Upper lobe of left lung (tissue), 6 donors: ENCODE results near the gene SMURF2. TPM values are rescaled to one million over a fixed set of nuclear protein-coding genes. Genes with fewer than 3 reads are reported as not detected.
A peak's percentile ranks its signal among the peaks of the same experiment; 100 is the strongest.

ENCODE experiments used
- ATAC-seq, 2 donors: fragments of 200-7000 bp; cut with Tn5 transposase; one replicate each; pipeline ENCODE4 v1.9.1; 2022; ENCODE audit warnings: mild to moderate bottlenecking in 2 of 2, moderate library complexity in 2 of 2; ENCODE audit not compliant: low FRiP score in 2 of 2
- DNase-seq, 2 donors: peaks; one replicate each; pipeline ENCODE4 v3.0.0-alpha.2; 2019 to 2020
- H3K27ac ChIP-seq, 4 donors: fragments of 200-600 bp; sonication (generic); one replicate each; pipeline ENCODE4 v1.5.1; 2016 to 2019
- H3K27me3 ChIP-seq, 4 donors: fragments of 200-600 bp; sonication (generic); one replicate each; pipeline ENCODE4 v1.5.1; 2017 to 2019
- H3K36me3 ChIP-seq, 4 donors: fragments of 200-600 bp; sonication (generic); one replicate each; pipeline ENCODE4 v1.5.1; 2016 to 2019
- H3K4me1 ChIP-seq, 4 donors: fragments of 200-600 bp; sonication (generic); one replicate each; pipeline ENCODE4 v1.5.1; 2018 to 2019
- H3K4me3 ChIP-seq, 4 donors: fragments of 200-600 bp; sonication (generic); one replicate each; pipeline ENCODE4 v1.5.1; 2017 to 2019; ENCODE audit warnings: mild to moderate bottlenecking in 2 of 4, moderate library complexity in 1 of 4
- H3K9me3 ChIP-seq, 4 donors: fragments of 200-600 bp; sonication (generic); one replicate each; pipeline ENCODE4 v1.5.1; 2018 to 2019
- CTCF ChIP-seq, 6 experiments: fragments of 450-650 bp in 4 of 6; fragments of 200-600 bp in 2 of 6; sonication (generic) in 2 of 6; IDR thresholded peaks; one replicate each; pipeline ENCODE4 v1.5.1; 2016 to 2019; ENCODE audit warnings: antibody characterized with exemption in 6 of 6
- EP300 ChIP-seq, 4 donors: sonication (generic); formaldehyde crosslinking; IDR thresholded peaks; one replicate each; pipeline ENCODE4 v1.5.1; 2017; ENCODE audit warnings: antibody characterized with exemption in 4 of 4, control low read depth in 2 of 4
- POLR2A ChIP-seq, 4 donors: fragments of 450-650 bp; IDR thresholded peaks; one replicate each; pipeline ENCODE4 v1.5.1; 2016 to 2017; ENCODE audit warnings: antibody characterized with exemption in 4 of 4, mild to moderate bottlenecking in 2 of 4
- POLR2AphosphoS5 ChIP-seq, 2 donors: sonication (generic); formaldehyde crosslinking; IDR thresholded peaks; one replicate each; pipeline ENCODE4 v1.5.1; 2017; ENCODE audit warnings: antibody characterized with exemption in 2 of 2
- WGBS, 2 donors: methylation state at CpG; one replicate each; pipeline ENCODE4 v1.1.5; 2017 to 2018; 5-methylcytosine and 5-hydroxymethylcytosine counted together
- total RNA-seq, 6 donors: library from RNA; depleted of rRNA in 4 of 6; stranded (reverse); fragments of >200 nt in 4 of 6; gene quantifications; one replicate each; pipeline versions ENCODE4 v1.1.0 to v1.2.1, GENCODE V29; 2016 to 2021
- donor health status: DM: no; HTN: no; CAD: no; lungs with moderate emphysema.
- donor health status: DM: no; HTN: yes; CAD: no; lungs with severe emphysema.

Gene SMURF2
- total RNA-seq, 6 donors from 2014 or later: 24.1 to 58.2 (median 34.9) TPM

- H3K9me3 ChIP-seq: no peaks in the 10 kb centered on the region
- no peak overlapping the region for H3K4me3 ChIP-seq
- H3K27ac ChIP-seq: no peak overlapping the region
- ATAC-seq (no peak), DNase-seq (no peak)
- 90 to 94% methylated on average over 5 of the region's 5 CpGs for WGBS, 2 donors
- H3K27me3 ChIP-seq: no peaks in the 10 kb centered on the region
- H3K4me1 ChIP-seq: no peaks in the 10 kb centered on the region
- H3K36me3 ChIP-seq: peaks cover 20 to 96% (median 50%) of the 10 kb centered on the region in 4 donors
- TF ChIP-seq CTCF (IDR thresholded peaks at IDR 0.05) (no peak), EP300 (IDR thresholded peaks at IDR 0.05) (no peak), POLR2A (IDR thresholded peaks at IDR 0.05) (no peak), POLR2AphosphoS5 (IDR thresholded peaks at IDR 0.05) (no peak)
These were observed 110.6 kb downstream of the SMURF2 start for GRCh38 chr17:64551461-64551860.

- peaks cover 16 to 97% (median 52%) of the 10 kb centered on the region in 4 donors for H3K36me3 ChIP-seq
- H3K4me3 ChIP-seq: no peak overlapping the region
- no peak overlapping the region for H3K27ac ChIP-seq
- no peak for ATAC-seq
- H3K27me3 ChIP-seq: no peaks in the 10 kb centered on the region
- H3K9me3 ChIP-seq: no peaks in the 10 kb centered on the region
- TF ChIP-seq POLR2AphosphoS5 (IDR thresholded peaks at IDR 0.05): no peak
- TF ChIP-seq POLR2A (IDR thresholded peaks at IDR 0.05): no peak
- no peak for TF ChIP-seq EP300 (IDR thresholded peaks at IDR 0.05)
- no peak for TF ChIP-seq CTCF (IDR thresholded peaks at IDR 0.05)
- peak in 1 of 2 donors; percentile 35 for DNase-seq
- H3K4me1 ChIP-seq: no peaks in the 10 kb centered on the region
- WGBS, 2 donors: 84 to 88% methylated on average over 10 of the region's 10 CpGs
These were observed 114.8 kb downstream of the SMURF2 start for GRCh38 chr17:64547319-64547718.

- no peak overlapping the region for H3K27ac ChIP-seq
- H3K4me3 ChIP-seq: no peak overlapping the region
- DNase-seq (no peak), ATAC-seq (no peak)
- H3K36me3 ChIP-seq: peaks cover 16 to 96% (median 54%) of the 10 kb centered on the region in 4 donors
- 91 to 94% methylated on average over 7 of the region's 7 CpGs for WGBS, 2 donors
- TF ChIP-seq POLR2A (IDR thresholded peaks at IDR 0.05): no peak
- TF ChIP-seq CTCF (IDR thresholded peaks at IDR 0.05): no peak
- TF ChIP-seq POLR2AphosphoS5 (IDR thresholded peaks at IDR 0.05): no peak
- no peak for TF ChIP-seq EP300 (IDR thresholded peaks at IDR 0.05)
- H3K27me3 ChIP-seq: no peaks in the 10 kb centered on the region
- no peaks in the 10 kb centered on the region for H3K9me3 ChIP-seq
- no peaks in the 10 kb centered on the region for H3K4me1 ChIP-seq
These were observed 115.4 kb downstream of the SMURF2 start for GRCh38 chr17:64546716-64547115.

- Histone ChIP-seq H3K36me3 (peaks cover 9 to 89% (median 45%) of the 10 kb centered on the region in 4 donors), H3K27me3 (no peaks in the 10 kb centered on the region), H3K4me3 (no peak overlapping the region), H3K4me1 (no peaks in the 10 kb centered on the region), H3K27ac (no peak overlapping the region), H3K9me3 (no peaks in the 10 kb centered on the region)
- no peak for TF ChIP-seq CTCF (IDR thresholded peaks at IDR 0.05)
- no peak for TF ChIP-seq EP300 (IDR thresholded peaks at IDR 0.05)
- no peak for TF ChIP-seq POLR2AphosphoS5 (IDR thresholded peaks at IDR 0.05)
- TF ChIP-seq POLR2A (IDR thresholded peaks at IDR 0.05): no peak
- 92 to 97% methylated on average over 2 of the region's 2 CpGs for WGBS, 2 donors
- DNase-seq: no peak
- ATAC-seq: no peak
These were observed 117.4 kb downstream of the SMURF2 start for GRCh38 chr17:64544742-64545141.

- DNase-seq: no peak
- no peak for TF ChIP-seq POLR2A (IDR thresholded peaks at IDR 0.05)
- TF ChIP-seq CTCF (IDR thresholded peaks at IDR 0.05): no peak
- TF ChIP-seq EP300 (IDR thresholded peaks at IDR 0.05): no peak
- TF ChIP-seq POLR2AphosphoS5 (IDR thresholded peaks at IDR 0.05): no peak
- H3K4me1 ChIP-seq: peaks cover 0 to 4% (median 0%) of the 10 kb centered on the region in 4 donors
- 86 to 92% methylated on average over 4 to 5 of the region's 5 CpGs for WGBS, 2 donors
- no peak overlapping the region for H3K27ac ChIP-seq
- ATAC-seq: no peak
- no peaks in the 10 kb centered on the region for H3K27me3 ChIP-seq
- H3K4me3 ChIP-seq: no peak overlapping the region
- no peaks in the 10 kb centered on the region for H3K9me3 ChIP-seq
- peaks cover 10 to 84% (median 26%) of the 10 kb centered on the region in 4 donors for H3K36me3 ChIP-seq
These were observed 121.9 kb downstream of the SMURF2 start for GRCh38 chr17:64540118-64540776.
